GM12878 (cell line): ENCODE data around the gene SOHLH2.

Experiments used
- CTCF ChIP-seq, 3 experiments: IDR thresholded peaks in 2 of 3; conservative IDR thresholded peaks in 1 of 3; 2 replicates each; pipeline ENCODE4 v1.5.1; 2011; ENCODE audit warnings: low read depth in 3 of 3, low read length in 3 of 3, mild to moderate bottlenecking in 3 of 3, control low read depth in 2 of 3, moderate library complexity in 2 of 3, inconsistent platforms in 1 of 3, mixed read lengths in 1 of 3; ENCODE audit not compliant: control insufficient read depth in 2 of 3, insufficient read depth in 1 of 3; ENCODE audit errors: extremely low read depth in 1 of 3
- EP300 ChIP-seq, 2 experiments: fragments of 150-350 bp in 1 of 2; IDR thresholded peaks; 2 replicates each; pipeline ENCODE4 v1.6.1; 2011 to 2012; ENCODE audit warnings: low read depth in 2 of 2, low read length in 2 of 2, borderline replicate concordance in 1 of 2, improper control_type of control experiment in 1 of 2, inconsistent platforms in 1 of 2; ENCODE audit not compliant: control insufficient read depth in 1 of 2
- KDM1A ChIP-seq: fragments of 200-600 bp; sonication (generic); IDR thresholded peaks from 2 replicates; pipeline ENCODE4 v1.6.1; 2016; ENCODE audit warnings: borderline replicate concordance
- MAX ChIP-seq: IDR thresholded peaks from 2 replicates; pipeline ENCODE4 v1.6.1; 2012; ENCODE audit warnings: low read depth, low read length, improper control_type of control experiment
- MEF2A ChIP-seq: IDR thresholded peaks from 2 replicates; pipeline ENCODE4 v1.6.1; 2011; ENCODE audit warnings: low read depth, mild to moderate bottlenecking, low read length, moderate library complexity; ENCODE audit not compliant: insufficient read depth
- POLR2A ChIP-seq: IDR thresholded peaks from 2 replicates; pipeline ENCODE4 v1.6.1; 2011; ENCODE audit warnings: low read depth, mild to moderate bottlenecking, low read length
- ZBTB11 ChIP-seq: fragments of 450-650 bp; formaldehyde crosslinking; IDR thresholded peaks from 2 replicates; pipeline ENCODE4 v1.5.0; 2022; ENCODE audit warnings: mild to moderate bottlenecking, missing genetic modification characterization

GRCh38 chr13:36126491-36126890 lies 87.9 kb downstream of the SOHLH2 start:
- TF ChIP-seq MAX (no peak), POLR2A (no peak), ZBTB11 (CRISPR knock-in tag) (no peak), EP300 (IDR thresholded peaks at IDR 0.05; ENCODE audit: borderline replicate concordance in 1 of 2, control insufficient read depth in 1 of 2, low read depth in 2 of 2, low read length in 2 of 2) (no peak), CTCF (IDR thresholded peaks at IDR 0.05 in 2 of 3, conservative IDR thresholded peaks at IDR 0.05 in 1 of 3; ENCODE audit: control insufficient read depth in 2 of 3, extremely low read depth in 1 of 3, insufficient read depth in 1 of 3, low read depth in 3 of 3, low read length in 3 of 3) (no peak), KDM1A (no peak), MEF2A (no peak)
